ENCODE data around the gene FAXDC2. TPM values are rescaled to one million over a fixed set of nuclear protein-coding genes. Genes with fewer than 3 reads are reported as not detected.

The FAXDC2 gene
- 0.77 and 7.9 TPM in 2 replicates for total RNA-seq

GRCh38 chr5:154850255-154851062, at the start of gene FAXDC2:
Gene FAXDC2, minus strand, starts transcription at chr5:154850603. Its CDS starts 12,425 bp downstream, at chr5:154838178.

GRCh38 chr5:154858297-154858971, 8.0 kb upstream of the FAXDC2 start, which contains the start of gene CNOT8:
Gene CNOT8, plus strand, starts transcription at chr5:154858627. Its CDS starts 4,652 bp downstream, at chr5:154863279.

Other genes starting within 250 kb of the FAXDC2 start
- 40.0 and 66.7 TPM in 2 replicates for gene LARP1, start 95.2 kb downstream of the FAXDC2 start, total RNA-seq
- gene CNOT8, start 8.0 kb upstream of the FAXDC2 start, total RNA-seq = 64.6 and 110 TPM in 2 replicates
- 14.4 and 28.4 TPM in 2 replicates for gene GEMIN5, start 87.6 kb upstream of the FAXDC2 start, total RNA-seq
- gene MRPL22, start 90.5 kb upstream of the FAXDC2 start, total RNA-seq = 27.6 and 35.3 TPM in 2 replicates
- under 0.01 TPM in 1 of 2 replicates, not detected in the other for gene KIF4B, start 163.2 kb upstream of the FAXDC2 start, total RNA-seq

Measured in regular cardiac myocyte (primary cell).